Right atrium auricular region (tissue), 2 donors: ENCODE results near the gene IRAK3. TPM values are rescaled to one million over a fixed set of nuclear protein-coding genes. Genes with fewer than 3 reads are reported as not detected.
A peak's percentile ranks its signal among the peaks of the same experiment; 100 is the strongest.
"Not testable (repeated sequence)": the region's sequence is repeated elsewhere in the genome, so short reads cannot be mapped to it uniquely, and the experiment has no call there.

Experiments
- DNase-seq: peaks from one replicate; pipeline ENCODE4 v3.0.0-alpha.2; 2019; ENCODE audit warnings: low spot score
- H3K27ac ChIP-seq, 2 donors: fragments of 200-600 bp; sonication (generic); 1 replicate in 1 of 2; 2 replicates in 1 of 2; pipeline ENCODE4 v1.5.1; 2016 to 2019
- H3K27me3 ChIP-seq, 2 donors: fragments of 200-600 bp; sonication (generic); one replicate each; pipeline versions ENCODE4 v1.5.1 to v1.6.0; 2017 to 2019
- H3K36me3 ChIP-seq: fragments of 200-600 bp; sonication (generic); one replicate; pipeline ENCODE4 v1.5.1; 2016
- H3K4me1 ChIP-seq, 2 donors: fragments of 200-600 bp; sonication (generic); one replicate each; pipeline versions ENCODE4 v1.5.1 to v1.6.0; 2017 to 2019
- H3K4me3 ChIP-seq, 2 donors: fragments of 200-600 bp; sonication (generic); 1 replicate in 1 of 2; 2 replicates in 1 of 2; pipeline ENCODE4 v1.5.1; 2017 to 2019; ENCODE audit warnings: mild to moderate bottlenecking in 1 of 2, moderate library complexity in 1 of 2
- H3K9me3 ChIP-seq, 2 donors: fragments of 200-600 bp; sonication (generic); one replicate each; pipeline ENCODE4 v1.5.1; 2019
- CTCF ChIP-seq, 2 donors: fragments of 200-600 bp; sonication (generic); IDR thresholded peaks; one replicate each; pipeline ENCODE4 v1.5.1; 2019; ENCODE audit warnings: antibody characterized with exemption in 2 of 2
- total RNA-seq, 2 donors: library from RNA; depleted of rRNA; stranded (reverse); fragments of >200 nt; gene quantifications; one replicate each; pipeline ENCODE4 v1.1.0, GENCODE V29; 2016

The IRAK3 gene
- total RNA-seq, 2 donors from 2014 or later: 12.3 to 15.8 TPM

- Histone ChIP-seq H3K4me3 (no peak overlapping the region), H3K36me3 (no peaks in the 10 kb centered on the region), H3K27ac (no peak overlapping the region), H3K9me3 (no peaks in the 10 kb centered on the region), H3K4me1 (peaks cover 0 to 10% of the 10 kb centered on the region in 2 donors), H3K27me3 (no peaks in the 10 kb centered on the region)
- no peak for DNase-seq
- no peak for TF ChIP-seq CTCF (IDR thresholded peaks at IDR 0.05)
Observed at GRCh38 chr12:66297923-66298322, 108.9 kb downstream of the IRAK3 start.

- H3K4me1 ChIP-seq: peaks cover 0 to 15% of the 10 kb centered on the region in 2 donors
- H3K27me3 ChIP-seq: no peaks in the 10 kb centered on the region
- H3K36me3 ChIP-seq: no peaks in the 10 kb centered on the region
- peak within 1 kb of the TSS; percentile 64 to 68 for H3K27ac ChIP-seq
- no peaks in the 10 kb centered on the region for H3K9me3 ChIP-seq
- peak; percentile 98 for DNase-seq
- H3K4me3 ChIP-seq: peak within 1 kb of the TSS; percentile 58 to 64
- no peak for TF ChIP-seq CTCF (IDR thresholded peaks at IDR 0.05)
Observed at GRCh38 chr12:66301944-66302826, 113.2 kb downstream of the IRAK3 start, which contains the start of gene HELB. Gene HELB, plus strand, starts transcription at chr12:66302493. Its CDS starts 111 bp downstream, at chr12:66302604.

- no peak for DNase-seq
- no peak for TF ChIP-seq CTCF (IDR thresholded peaks at IDR 0.05)
- Histone ChIP-seq H3K36me3 (no peaks in the 10 kb centered on the region), H3K4me3 (peak overlapping the region; percentile 58 to 64), H3K4me1 (peaks cover 0 to 15% of the 10 kb centered on the region in 2 donors), H3K27me3 (no peaks in the 10 kb centered on the region), H3K9me3 (no peaks in the 10 kb centered on the region), H3K27ac (peak overlapping the region; percentile 64 to 68)
Observed at GRCh38 chr12:66302827-66303169, 113.8 kb downstream of the IRAK3 start.

GRCh38 chr12:66303316-66303804, 114.3 kb downstream of the IRAK3 start:
- not testable (repeated sequence) for H3K27ac ChIP-seq, H3K27me3 ChIP-seq, DNase-seq, H3K9me3 ChIP-seq, H3K36me3 ChIP-seq
- Histone ChIP-seq H3K4me3 (peak overlapping the region in 1 of 2 donors; percentile 64), H3K4me1 (peaks cover 0 to 15% of the 10 kb centered on the region in 2 donors)

Other genes starting within 250 kb of the IRAK3 start
- 10 to 100 TPM in 1 of 2 donors, 1 to 10 TPM in 1; 7.0 to 10.1 TPM for gene LLPH, start 58.5 kb upstream of the IRAK3 start, total RNA-seq
- 100 to 1,000 TPM; 107 to 139 TPM for gene TMBIM4, start 19.2 kb upstream of the IRAK3 start, total RNA-seq
- gene HELB, start 113.3 kb downstream of the IRAK3 start, total RNA-seq: under 1 TPM; 0.86 to 0.93 TPM